ENCODE data around the gene RAB4A. TPM values are rescaled to one million over a fixed set of nuclear protein-coding genes. Genes with fewer than 3 reads are reported as not detected.

The RAB4A gene
- total and polyA plus RNA-seq, 2 of the 4 experiments (the other 2 are of a cell fraction), result 25.6 to 26.2 TPM

- Histone ChIP-seq H3K9me1 (ENCODE audit: insufficient read depth, low read length) (peaks cover 6% of the 10 kb centered on the region), H3K23ac (ENCODE audit: low read depth, low read length) (peak overlapping the region; percentile 92), H3K4me1 (ENCODE audit: control insufficient read depth, insufficient read depth, low read length) (peaks cover 12% of the 10 kb centered on the region), H4K5ac (ENCODE audit: low read depth, low read length) (peak overlapping the region; percentile 50; the same call in 1 of the 2 replicates), H3K56ac (ENCODE audit: extremely low read depth, insufficient read depth, low read length) (peak overlapping the region; percentile 87), H3K9me3 (ENCODE audit: control insufficient read depth, insufficient read depth, low read length) (0 out of 2 replicates have a peak, but pooled peaks cover 2% of the 10 kb centered on the region), H4K20me1 (ENCODE audit: insufficient read depth, low read length) (peaks cover 29% of the 10 kb centered on the region), H3K4ac (ENCODE audit: low read depth, low read length) (peak overlapping the region; percentile 78), H3K79me1 (ENCODE audit: low read depth in 1 of 2, low read length in 2 of 2) (peaks cover 18 to 46% of the 10 kb centered on the region in 2 experiments; a peak in 3 of 4 replicates), H2BK15ac (ENCODE audit: low read depth, low read length) (no peak overlapping the region), H3K9ac (ENCODE audit: low read depth, low read length) (peak overlapping the region; percentile 85), H3K18ac (ENCODE audit: low read depth, low read length) (peak overlapping the region; percentile 66), H3K36me3 (ENCODE audit: control insufficient read depth, insufficient read depth, low read length) (no peaks in the 10 kb centered on the region), H2BK20ac (ENCODE audit: low read depth, low read length) (no peak overlapping the region), H3K14ac (replicated peaks; ENCODE audit: low read depth, low read length) (peak overlapping the region; percentile 94), H2AK5ac (ENCODE audit: low read depth, low read length) (no peak overlapping the region), H4K91ac (ENCODE audit: insufficient read depth, low read depth, low read length) (no peak overlapping the region), H3K4me3 (ENCODE audit: insufficient read depth, low read depth, low read length) (peak overlapping the region; percentile 87), H2AFZ (replicated peaks; ENCODE audit: low read length, poor library complexity) (peak overlapping the region; percentile 91), H2BK120ac (ENCODE audit: low read depth, low read length) (peak overlapping the region; percentile 55; the same call in 1 of the 2 replicates), H2AK9ac (replicated peaks; ENCODE audit: low read depth, low read length, poor library complexity) (peak overlapping the region; percentile 90), H4K8ac (ENCODE audit: low read depth in 2 of 2, low read length in 2 of 2) (peak overlapping the region; percentile 3 to 72; a peak in 2 of 4 replicates), H3K27ac (ENCODE audit: insufficient read depth, low read length) (peak overlapping the region; percentile 54), H3K4me2 (ENCODE audit: low read depth, low read length) (peak overlapping the region; percentile 90), H2BK5ac (ENCODE audit: low read depth, low read length, poor library complexity, severe bottlenecking) (peak overlapping the region; percentile 44), H3K27me3 (ENCODE audit: control insufficient read depth, insufficient read depth, low read length) (no peaks in the 10 kb centered on the region)
- ChIA-PET POLR2A (ENCODE audit: unreplicated experiment) (interaction anchor here (0.6 kb wide), 1 partner anchor 1106 kb away, joined by 4 read pairs; the partner anchor contains the start of gene IBA57), CTCF (no interaction called here)
- DNase-seq (peak; percentile 38), ATAC-seq (ENCODE audit: low read depth) (peak; percentile 69)
- dilution Hi-C loops (cut with HindIII; ENCODE audit: low sequenced_read_pairs, unreplicated experiment), result loop anchor here (25.0 kb wide), 1 partner anchor 216 kb away; no protein-coding TSS in a partner anchor
- TF ChIP-seq FOS (IDR thresholded peaks at IDR 0.05; ENCODE audit: low read depth, low read length), result no peak
- 0 out of 2 replicates have a peak, but pooled peaks have one; percentile 11 for TF ChIP-seq CTCF (conservative IDR thresholded peaks at IDR 0.05; ENCODE audit: low read depth, low read length)
- TSS peak; percentile 19 for BruUV-seq (replicated peaks)
- 0% methylated on average over 1 of the region's 32 CpGs; no CpG with 5 or more reads in 1 of the 2 experiments for WGBS, 2 experiments (ENCODE audit: extremely low coverage in 2 of 2, insufficient read length in 1 of 2)
- in situ Hi-C loops (cut with MboI; ENCODE audit: low sequenced_read_pairs), result loop anchor here (25.0 kb wide), 1 partner anchor 1041 kb away; no protein-coding TSS in a partner anchor
- intact Hi-C loops (cut with micrococcal nuclease), result loop anchor here (2.0 to 5.0 kb wide), 3 partner anchors 46 to 171 kb away; no protein-coding TSS in a partner anchor
These were observed 693 bp downstream of the RAB4A start for GRCh38 chr1:229271448-229272159.

All from IMR-90 (cell line).